Ecto neural progenitor cell (in vitro differentiated cells): ENCODE measurements around the gene RACK1.

Experiments used
- DNase-seq: peaks from one replicate; pipeline ENCODE4 v3.0.0-alpha.2; 2018; ENCODE audit warnings: low spot score

The RACK1 gene

DNA sequence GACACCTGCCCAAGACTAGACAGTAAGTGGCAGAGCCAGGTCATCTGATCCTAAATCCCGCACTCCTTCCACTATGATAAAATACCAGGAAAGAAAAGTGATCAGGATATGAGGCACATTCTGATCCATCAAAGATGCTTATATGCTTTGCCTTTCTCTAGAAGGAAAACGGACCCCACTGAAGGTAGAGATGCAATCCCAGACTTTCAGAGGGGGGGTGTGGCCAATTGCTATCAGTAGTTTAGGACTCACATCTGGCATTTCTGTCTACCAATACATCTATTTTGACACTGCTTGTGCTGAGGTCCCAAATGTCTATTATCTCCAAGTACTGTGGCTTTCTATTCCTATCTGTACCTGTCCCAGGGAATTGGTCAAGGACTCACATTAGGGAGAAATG lies 15.6 kb upstream of the RACK1 start:
- no peak for DNase-seq

DNA sequence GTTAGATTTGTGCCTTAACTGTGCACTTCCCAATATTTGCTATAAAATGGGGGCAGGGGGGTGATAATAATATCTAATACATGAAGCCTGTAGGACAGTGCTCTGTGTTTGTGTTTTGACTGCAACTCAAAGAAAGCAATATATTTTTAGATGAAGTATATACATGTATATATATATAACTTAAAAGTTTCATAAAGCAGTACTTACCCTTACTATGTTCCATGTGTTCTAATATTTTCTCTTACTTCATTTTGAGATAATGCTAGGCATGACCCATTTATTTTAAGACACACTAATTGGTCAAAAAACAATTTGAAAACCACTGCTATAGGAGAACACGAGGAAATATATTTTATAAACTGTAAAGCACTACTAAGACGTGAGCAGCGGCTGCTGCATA lies 14.9 kb upstream of the RACK1 start:
- no peak for DNase-seq

DNA sequence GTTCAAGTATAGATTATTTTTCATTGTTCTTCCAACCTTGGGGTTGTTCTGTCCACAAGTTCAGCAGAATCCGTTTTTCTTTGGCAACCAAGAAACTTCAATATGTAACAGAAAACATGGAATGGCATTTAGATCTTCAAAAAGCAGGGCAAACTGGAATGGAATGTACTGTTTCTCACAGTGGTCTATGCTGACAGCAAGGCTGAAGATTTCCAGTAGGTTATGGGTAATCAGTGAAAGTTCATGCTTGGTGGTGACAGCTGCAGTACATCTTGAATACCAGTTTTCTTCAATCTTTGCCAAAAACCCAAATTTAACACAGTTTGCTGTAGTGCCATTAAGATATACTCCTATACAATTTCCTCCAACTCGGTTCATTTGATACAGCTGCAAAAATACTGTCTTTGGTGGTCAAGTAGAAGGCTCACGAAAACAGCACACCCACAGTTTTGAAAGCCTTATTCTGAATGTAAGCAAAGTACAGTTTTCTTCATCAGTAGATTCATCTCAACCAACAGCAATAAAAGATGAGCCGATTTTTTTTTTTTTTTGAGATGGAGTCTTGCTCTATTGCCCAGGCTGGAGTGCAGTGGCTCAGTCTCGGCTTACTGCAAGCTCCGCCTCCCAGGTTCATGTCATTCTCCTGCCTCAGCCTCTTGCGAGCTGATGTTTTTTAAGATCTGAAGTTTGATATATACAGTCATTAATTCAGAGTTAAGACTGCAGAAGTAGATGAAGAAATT lies 12.3 kb upstream of the RACK1 start:
- no peak for DNase-seq

DNA sequence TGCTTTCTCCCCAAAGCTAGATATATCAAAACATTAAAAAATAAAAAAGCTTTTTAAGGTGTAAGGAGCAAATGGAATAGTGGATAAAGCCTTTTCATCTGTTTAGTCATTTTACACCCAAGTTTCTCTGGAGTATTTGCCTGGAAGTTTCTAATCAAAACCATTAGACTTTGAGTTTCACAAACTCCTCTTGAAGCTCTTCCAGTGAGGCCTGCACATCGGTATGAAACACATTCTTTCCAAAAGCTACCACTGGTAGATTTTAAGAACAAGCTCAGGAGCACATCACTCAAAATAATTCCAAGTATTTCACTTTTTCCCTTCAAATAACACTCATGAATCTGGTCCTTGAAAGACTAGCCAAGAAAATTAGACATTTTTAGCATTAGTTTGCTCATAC lies 11.6 kb upstream of the RACK1 start:
- DNase-seq = no peak

DNA sequence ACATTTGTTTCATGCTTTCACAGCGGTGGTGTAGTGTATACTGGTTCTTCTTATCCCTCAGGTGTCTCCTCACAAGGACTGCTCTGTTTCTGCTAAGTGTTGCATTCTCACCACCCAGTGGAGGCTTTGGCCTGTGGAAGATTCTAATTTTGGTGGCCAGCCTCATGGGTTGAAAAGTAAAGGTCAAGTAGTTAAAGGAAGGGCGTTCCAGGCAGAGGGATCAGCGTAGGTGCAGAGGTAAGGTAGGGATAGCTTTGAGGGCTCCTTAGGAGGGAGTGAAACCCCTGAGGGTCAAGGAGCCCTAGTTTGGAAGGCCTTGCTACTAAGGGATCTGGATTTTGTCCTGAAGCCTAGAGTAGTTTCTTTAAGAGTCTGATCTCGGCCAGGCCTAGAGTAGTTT lies 4.6 kb upstream of the RACK1 start:
- no peak for DNase-seq

DNA sequence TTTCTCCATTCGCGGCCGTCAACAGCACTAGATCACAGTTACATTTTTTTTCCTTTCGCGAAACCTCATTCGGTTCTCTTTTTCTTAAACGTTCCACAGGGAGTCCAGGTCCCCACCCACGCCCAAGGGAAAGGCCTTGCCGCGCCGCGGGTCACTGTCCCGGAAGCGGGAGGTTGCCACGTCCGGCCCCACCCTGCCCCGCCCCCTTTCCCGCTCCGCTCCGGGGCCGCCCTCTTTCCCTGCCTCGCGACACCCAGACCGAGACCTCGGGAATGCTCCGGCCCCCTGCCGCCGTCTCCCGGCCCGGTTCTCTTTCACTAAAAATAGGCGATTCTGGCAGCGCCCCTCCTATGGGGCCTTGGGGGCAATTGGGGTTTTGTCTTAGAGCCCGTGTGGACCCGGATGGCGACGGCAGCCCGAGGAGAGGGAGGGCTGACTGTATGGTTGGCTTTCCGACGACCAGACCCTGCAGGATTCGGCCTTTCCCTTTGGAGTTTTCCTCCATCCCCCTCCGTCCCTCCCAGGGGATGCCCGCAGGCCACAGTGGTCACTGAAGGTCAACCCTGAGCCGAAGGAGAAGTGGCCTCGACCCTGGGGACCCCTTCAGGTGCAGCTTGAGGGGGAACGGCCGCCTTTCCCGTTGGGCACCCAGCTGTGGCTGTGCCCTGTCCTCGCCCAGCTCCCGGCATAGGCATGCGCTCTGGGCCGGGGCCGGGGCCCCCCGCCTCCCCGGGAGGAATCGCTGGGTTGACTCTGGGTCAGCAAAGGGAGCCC lies 2.8 kb upstream of the RACK1 start:
- DNase-seq = peak; percentile 91

DNA sequence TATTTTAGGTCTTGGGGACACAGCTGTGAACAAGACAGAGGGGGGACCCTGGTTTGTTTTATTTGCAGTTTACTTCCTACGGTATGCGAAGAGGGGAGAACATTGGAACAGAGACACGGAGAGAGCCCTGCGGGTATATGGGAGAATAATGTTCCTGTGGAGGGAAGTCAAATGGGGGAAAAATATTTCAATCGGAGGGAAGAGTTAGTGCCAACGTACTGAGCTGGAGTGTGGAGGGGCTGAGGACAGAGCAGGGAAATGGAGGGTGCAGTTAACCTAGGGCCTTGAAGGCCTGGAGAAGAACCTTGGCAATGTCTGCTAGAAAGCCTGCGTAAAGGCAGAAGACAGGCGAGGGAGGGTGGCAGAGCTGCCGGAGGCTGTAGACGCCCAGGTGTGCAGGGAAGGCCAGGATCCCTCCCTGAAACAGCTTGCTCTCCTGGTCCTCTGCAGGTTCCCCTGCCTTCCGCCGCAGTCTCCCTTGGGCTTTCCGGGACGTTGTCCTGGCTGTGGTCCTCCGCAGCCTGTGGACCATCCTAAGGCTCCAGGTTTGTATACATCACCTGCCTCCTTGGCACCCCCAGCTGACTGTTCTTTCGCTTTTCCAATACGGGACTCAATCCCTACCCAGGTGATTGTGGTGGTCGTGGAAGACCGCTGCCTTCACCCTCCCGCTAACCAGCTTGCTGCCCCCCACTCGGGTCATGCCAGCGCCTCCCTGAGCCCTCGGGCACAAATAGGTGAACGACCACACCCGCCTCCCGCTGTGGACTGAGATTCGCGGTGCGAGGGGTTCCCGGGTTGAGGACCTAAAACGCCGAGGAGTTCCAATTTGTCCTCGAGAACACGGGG lies 1.9 kb upstream of the RACK1 start:
- no peak for DNase-seq

DNA sequence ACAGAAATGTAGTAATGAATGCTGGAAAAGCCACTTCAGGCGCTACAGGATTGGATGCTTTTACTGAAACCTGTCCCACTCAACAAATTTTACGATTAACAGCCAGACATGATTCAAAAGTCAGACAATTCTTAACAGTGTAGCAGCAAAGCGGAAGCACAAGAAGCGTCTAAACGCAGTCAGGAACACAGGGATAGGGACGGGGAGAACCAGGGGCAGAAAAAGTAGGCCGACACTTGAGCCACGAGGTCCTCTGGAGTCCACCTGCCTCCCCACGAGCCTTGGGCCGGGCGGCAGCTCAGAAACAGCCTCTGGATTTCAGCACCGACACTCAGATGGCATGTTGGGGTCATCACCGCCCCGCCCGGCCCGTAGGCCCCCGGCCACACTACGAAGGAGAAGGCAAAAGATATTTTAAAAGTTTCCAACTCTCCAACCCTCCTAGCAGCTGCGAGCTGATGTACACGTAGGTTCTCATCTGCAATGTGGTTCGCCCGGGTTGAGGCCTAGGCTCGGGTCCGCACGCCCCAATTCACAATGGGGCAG lies 615 bp downstream of the RACK1 start:
- DNase-seq = no peak

DNA sequence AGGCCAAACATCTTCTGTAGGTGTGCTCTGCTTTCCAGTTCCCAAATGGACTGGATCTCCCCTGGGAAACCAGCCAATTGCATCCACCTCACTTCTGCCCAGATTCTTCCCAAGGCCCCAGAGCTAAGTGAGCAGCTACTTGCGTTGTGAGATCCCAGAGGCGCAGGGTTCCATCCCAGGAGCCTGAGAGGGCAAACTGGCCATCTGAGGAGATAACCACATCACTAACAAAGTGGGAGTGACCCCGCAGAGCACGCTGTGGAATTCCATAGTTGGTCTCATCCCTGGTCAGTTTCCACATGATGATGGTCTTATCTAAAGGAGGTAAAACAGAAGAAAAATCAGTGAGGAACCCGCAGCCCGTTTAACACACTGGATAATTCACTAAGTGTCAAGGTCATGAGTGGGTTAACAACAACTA lies 1.7 kb downstream of the RACK1 start:
- DNase-seq = no peak

DNA sequence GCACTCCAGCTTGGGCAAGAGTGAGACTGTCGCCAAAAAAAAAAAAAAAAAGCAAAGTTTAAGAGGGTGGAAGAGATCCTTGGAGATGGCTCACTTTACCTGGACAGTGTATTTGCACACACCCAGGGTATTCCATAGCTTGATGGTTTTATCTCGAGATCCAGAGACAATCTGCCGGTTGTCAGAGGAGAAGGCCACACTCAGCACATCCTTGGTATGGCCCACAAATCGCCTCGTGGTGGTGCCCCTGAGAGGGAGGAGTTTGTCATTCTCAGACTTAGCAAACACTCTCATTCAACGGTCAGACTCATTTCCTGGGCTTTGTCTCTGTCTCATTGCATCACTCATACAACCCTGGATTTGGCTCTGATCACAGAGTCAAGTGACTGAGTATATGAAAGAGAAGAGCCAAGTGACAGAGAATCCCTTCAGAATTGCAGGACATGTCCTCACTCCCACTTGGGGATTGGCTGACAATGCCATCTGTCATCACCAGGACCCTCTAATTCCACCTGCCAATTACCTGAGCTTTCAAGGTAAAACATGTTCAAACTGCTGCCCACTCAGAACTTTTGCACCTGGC lies 2.2 kb downstream of the RACK1 start:
- DNase-seq = no peak

DNA sequence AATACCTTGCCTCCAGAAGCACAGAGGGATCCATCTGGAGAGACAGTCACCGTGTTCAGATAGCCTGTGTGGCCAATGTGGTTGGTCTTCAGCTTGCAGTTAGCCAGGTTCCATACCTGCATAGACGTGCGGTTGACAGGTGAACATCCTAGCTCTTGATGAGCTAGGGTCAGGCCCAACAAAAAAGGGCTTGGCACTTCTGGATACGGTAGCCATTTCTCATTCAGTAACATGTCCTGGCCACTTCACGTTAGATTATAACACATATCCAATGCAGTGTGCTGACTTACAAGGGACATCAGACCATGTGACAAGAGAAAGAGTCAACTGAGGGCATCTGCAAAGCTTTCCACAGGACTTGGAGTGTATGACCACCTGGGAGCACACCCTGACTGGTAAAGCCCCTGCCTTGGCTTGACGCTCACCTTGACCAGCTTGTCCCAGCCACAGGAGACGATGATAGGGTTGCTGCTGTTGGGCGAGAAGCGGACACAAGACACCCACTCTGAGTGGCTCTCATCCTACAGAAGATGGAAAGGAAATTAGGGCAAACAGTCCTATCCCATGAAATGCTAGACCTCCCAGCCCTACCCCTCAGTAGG lies 4.5 kb downstream of the RACK1 start:
- no peak for DNase-seq

DNA sequence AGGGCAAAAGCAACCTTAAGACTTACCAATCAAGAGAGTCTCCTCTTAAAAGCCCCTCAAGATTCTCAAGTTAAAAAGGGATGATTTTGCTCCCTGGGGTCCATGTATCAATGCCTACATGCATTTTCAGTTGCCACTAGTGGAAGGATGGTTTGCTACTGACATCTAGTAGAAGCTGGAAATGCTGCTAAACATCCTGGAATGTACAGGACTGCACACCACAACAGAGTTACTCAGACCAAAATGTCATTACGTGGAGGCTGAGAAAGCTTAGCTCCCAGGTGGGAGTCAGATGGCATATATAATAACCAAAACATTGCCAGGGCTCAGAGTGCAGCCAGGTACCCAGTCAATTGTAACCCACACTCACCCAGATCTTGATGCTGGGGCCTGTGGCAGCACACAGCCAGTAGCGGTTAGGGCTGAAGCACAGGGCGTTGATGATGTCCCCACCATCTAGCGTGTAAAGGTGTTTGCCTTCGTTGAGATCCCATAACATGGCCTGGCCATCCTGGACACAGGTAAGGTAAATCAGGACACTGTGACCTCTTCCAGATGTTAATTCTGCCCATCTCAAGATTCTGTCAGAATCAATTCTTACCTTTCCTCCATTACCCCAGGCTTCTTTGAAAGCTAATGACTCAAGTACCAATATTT lies 5.8 kb downstream of the RACK1 start:
- no peak for DNase-seq

DNA sequence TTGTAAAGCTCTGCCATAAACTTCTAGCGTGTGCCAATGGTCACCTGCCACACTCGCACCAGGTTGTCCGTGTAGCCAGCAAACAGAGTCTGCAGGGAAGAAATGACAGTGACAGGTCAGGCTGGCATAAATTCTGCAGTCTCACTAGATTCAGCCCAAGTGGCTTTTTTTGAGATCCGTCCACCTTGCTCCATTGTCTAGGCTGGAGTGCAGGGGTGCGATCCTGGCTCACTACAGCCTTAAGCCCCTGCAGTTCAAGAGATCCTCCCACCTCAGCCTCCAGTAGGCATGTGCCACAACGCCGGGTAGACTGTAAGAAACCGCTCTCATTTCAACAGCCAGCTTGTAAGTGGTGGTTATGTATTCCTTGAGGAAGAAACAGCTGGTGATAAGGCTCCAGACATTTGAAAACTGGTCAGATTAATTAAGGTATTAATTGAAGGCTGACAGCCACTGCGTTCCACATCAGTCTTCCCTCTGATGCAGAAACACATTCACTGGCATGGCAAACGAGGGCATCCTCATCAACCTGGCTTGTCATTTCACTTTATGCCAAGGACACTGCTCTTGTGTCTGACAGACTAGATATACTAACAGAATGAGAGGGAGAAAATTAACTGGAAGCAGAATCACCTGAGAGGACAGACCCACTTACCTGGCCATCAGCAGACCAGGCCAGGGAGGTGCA lies 6.6 kb downstream of the RACK1 start:
- no peak for DNase-seq

DNA sequence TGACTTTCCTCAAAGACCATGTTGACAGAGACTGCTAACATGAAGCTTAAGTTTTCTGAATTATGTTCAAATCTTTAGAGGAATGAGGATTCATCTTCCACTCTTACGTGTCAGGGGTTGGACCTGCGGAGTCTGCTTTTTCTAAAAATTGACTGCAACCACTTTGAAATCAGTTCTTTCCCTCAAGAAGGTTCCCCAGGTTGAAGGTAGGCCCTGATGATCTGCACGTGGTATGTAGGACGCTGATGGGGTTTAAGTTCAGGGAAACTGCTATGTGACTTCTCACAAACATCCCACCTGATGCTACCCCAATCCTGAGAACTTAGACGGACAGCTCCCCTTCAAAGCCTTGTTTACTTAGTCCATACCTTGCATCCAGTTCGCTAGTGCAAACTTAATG lies 7.2 kb downstream of the RACK1 start:
- DNase-seq = no peak

DNA sequence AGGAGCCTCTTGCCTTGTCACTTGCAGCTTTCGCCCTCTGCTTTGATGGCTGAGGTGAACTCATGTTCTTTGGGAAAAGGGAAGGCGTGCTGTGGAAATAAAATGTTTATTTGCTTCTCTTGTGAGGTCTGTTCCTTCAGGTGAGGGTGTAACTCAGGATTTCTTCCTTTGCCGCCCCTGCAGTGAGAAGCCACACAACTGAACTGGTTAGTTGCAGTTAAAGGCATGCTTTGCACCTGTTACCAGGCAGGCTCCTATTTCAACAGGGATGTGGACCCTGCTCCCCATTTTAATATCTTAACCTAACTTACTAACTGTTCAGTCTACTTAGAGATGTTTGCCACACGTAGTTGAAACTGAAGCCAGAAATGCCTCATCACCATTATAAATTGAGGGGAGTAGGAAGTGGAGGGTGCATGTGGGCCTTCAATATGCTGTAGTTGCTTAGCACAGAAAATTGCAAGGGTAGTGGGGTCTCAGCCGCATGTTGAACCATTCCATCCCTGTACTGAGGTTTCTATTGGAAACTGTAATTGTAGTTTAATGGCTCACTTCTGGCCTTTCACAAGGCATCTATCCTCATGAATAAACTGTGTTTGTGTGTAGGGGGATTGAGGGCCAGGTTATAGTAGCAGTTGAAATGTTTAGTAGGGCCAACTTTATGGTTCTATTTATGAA lies 7.9 kb downstream of the RACK1 start:
- DNase-seq = no peak

DNA sequence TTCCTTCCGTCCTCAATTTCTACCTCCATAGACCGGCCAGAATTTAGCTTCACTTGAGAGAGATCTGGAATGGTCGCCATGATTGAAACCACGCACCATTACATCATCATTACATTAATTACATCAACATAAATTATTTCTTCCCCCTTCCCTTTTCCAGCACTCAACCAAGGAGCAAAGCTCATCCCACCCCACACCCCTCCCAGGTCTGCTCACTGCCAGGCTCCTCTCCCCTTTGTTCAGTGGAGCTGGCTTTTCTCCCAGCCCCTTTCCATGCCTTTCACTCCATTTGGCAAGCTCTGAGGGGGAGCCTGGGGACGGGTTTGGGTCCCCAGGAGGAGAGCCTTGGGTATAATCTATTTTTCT lies 8.4 kb downstream of the RACK1 start:
- DNase-seq = no peak

DNA sequence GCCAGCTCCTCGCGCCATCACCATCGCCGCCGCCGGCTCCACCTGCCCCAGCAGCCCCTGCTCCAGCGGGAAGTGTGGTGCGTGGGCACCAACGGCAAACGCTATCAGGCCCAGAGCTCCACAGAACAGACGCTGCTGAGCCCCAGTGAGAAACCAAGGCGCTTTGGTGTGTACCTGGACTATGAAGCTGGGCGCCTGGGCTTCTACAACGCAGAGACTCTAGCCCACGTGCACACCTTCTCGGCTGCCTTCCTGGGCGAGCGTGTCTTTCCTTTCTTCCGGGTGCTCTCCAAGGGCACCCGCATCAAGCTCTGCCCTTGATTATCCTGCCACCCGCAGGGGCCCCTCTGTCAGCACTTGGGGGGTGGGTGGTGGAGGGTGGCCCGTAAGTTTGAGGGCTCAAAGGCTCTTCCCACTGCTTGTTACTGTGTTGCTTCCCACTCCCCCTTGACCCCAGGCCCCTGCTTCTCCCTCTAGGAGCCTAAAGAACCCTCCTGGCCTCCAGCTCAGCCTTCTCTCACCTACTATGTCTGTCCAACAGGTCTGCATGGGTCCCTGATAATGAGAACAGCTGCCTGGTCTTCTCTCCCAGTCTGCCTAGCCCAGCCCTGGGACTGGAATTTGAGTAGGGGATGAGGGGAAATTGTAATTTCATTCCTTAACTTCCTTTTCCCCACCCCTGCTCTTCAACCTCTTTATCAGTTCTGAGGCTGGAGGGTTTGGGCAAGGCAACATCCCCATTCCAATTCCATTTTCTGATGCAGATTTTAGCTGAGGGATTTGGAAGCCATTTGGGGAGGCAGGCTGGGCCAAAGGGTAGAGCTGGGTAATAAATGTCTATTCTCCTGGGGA lies 9.0 kb downstream of the RACK1 start:
- no peak for DNase-seq

DNA sequence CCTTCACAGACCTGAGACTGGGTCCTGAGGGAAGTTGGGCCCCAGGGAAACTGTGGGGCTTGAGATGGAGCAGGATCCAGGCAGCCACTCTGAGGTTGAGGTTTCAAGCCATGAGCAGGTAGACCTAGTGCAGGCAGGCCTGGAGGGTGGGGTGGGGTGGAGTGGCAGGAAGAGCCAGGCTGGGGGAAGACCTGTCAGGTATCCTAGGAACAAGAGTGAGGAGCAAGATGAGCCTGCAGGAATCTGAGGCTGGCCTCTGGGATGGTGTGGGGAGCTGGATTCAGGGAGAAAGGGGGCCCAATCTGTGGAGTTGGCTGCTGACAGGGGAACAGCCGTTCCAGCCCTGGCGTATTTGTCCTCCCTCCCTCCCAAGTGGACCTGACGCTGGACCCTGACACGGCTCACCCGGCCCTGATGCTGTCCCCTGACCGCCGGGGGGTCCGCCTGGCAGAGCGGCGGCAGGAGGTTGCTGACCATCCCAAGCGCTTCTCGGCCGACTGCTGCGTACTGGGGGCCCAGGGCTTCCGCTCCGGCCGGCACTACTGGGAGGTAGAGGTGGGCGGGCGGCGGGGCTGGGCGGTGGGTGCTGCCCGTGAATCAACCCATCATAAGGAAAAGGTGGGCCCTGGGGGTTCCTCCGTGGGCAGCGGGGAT lies 9.8 kb downstream of the RACK1 start:
- DNase-seq = no peak
